Endothelial cell of umbilical vein (primary cell): Measurements from ENCODE around the gene MAP7D2. TPM values are rescaled to one million over a fixed set of nuclear protein-coding genes. Genes with fewer than 3 reads are reported as not detected.

Experiments
- BruUV-seq: library from RNA; stranded (reverse); fragments of 400-500 nt; replicated peaks from 2 replicates; lab custom pipeline; 2021; lab: Mats Ljungman, UMichigan
- CTCF ChIA-PET: fragments of 300-600, 350-600 bp; sonication (Branson Sonifier 250); formaldehyde crosslinking; loops from one replicate; lab custom pipeline; 2021; ENCODE audit warnings: antibody characterized with exemption, inconsistent platforms; lab: Charles Lee
- POLR2A ChIA-PET: fragments of 300-600, 350-600 bp; sonication (Branson Sonifier 250); formaldehyde crosslinking; loops from one replicate; lab custom pipeline; 2021; ENCODE audit warnings: antibody characterized with exemption, inconsistent platforms; lab: Charles Lee
- DNase-seq: peaks from one replicate; pipeline ENCODE4 v3.0.0-alpha.2; 2011; ENCODE audit warnings: low read depth, low spot score
- FAIRE-seq: peaks from 2 replicates; lab custom pipeline; 2011; peaks lifted over from hg19 to GRCh38; lab: Jason Lieb, UNC
- H2AFZ ChIP-seq: 2 replicates; pipeline ENCODE4 v1.6.0; 2012; ENCODE audit warnings: low read depth, low read length, control low read depth, inconsistent platforms
- H3K27ac ChIP-seq: 2 replicates; pipeline ENCODE4 v1.5.1; 2011; ENCODE audit warnings: low read depth, mild to moderate bottlenecking, control low read depth, low read length, moderate library complexity; ENCODE audit not compliant: insufficient read depth
- H3K27me3 ChIP-seq, 2 experiments: 2 replicates each; pipeline versions ENCODE4 v1.6.0 to v1.6.1; 2011; ENCODE audit warnings: low read length in 2 of 2, mixed read lengths in 1 of 2; ENCODE audit not compliant: control insufficient read depth in 2 of 2, insufficient read depth in 2 of 2
- H3K36me3 ChIP-seq, 2 experiments: 2 replicates in 1 of 2; 3 replicates in 1 of 2; pipeline ENCODE4 v1.5.1; 2011; ENCODE audit warnings: low read length in 2 of 2, mild to moderate bottlenecking in 1 of 2, moderate library complexity in 1 of 2; ENCODE audit not compliant: control insufficient read depth in 2 of 2, insufficient read depth in 2 of 2; ENCODE audit errors: extremely low read depth in 1 of 2
- H3K4me1 ChIP-seq: 3 replicates; pipeline ENCODE4 v1.5.1; 2011; ENCODE audit warnings: mild to moderate bottlenecking, low read length; ENCODE audit not compliant: control insufficient read depth, insufficient read depth; ENCODE audit errors: extremely low read depth
- H3K4me2 ChIP-seq: 2 replicates; pipeline ENCODE4 v1.6.1; 2011; ENCODE audit warnings: low read length, control low read depth, mixed read lengths; ENCODE audit not compliant: insufficient read depth
- H3K4me3 ChIP-seq, 3 experiments: fragments of 200-600 bp in 1 of 3; sonication (generic), shearing (Covaris generic) in 1 of 3; replicated peaks in 1 of 3; 2 replicates each; pipeline ENCODE4 v1.5.1; 2011 to 2016; ENCODE audit warnings: control low read depth in 3 of 3, low read length in 3 of 3, mild to moderate bottlenecking in 2 of 3, inconsistent platforms in 1 of 3, low read depth in 1 of 3, moderate library complexity in 1 of 3; ENCODE audit not compliant: insufficient read depth in 1 of 3
- H3K79me2 ChIP-seq: 2 replicates; pipeline ENCODE4 v1.6.0; 2012; ENCODE audit warnings: low read length, inconsistent platforms; ENCODE audit not compliant: control insufficient read depth, insufficient read depth
- H3K9ac ChIP-seq: replicated peaks from 2 replicates; pipeline ENCODE3; 2011; ENCODE audit warnings: low read length, control low read depth; ENCODE audit not compliant: insufficient read depth; ENCODE audit errors: extremely low read depth
- H3K9me1 ChIP-seq: replicated peaks from 3 replicates; pipeline ENCODE4 v1.6.0; 2011; ENCODE audit warnings: mild to moderate bottlenecking, low read length; ENCODE audit not compliant: control insufficient read depth, insufficient read depth; ENCODE audit errors: extremely low read depth
- H3K9me3 ChIP-seq: replicated peaks from 2 replicates; pipeline ENCODE4 v1.5.1; 2012; ENCODE audit warnings: low read length, inconsistent platforms; ENCODE audit not compliant: control insufficient read depth, insufficient read depth
- H4K20me1 ChIP-seq: replicated peaks from 2 replicates; pipeline ENCODE3; 2011; ENCODE audit warnings: mild to moderate bottlenecking, low read length; ENCODE audit not compliant: control insufficient read depth, insufficient read depth; ENCODE audit errors: extremely low read depth
- CTCF ChIP-seq, 2 donors: IDR thresholded peaks; 1 replicate in 1 of 2; 2 replicates in 1 of 2; pipeline ENCODE4 v1.5.1; 2011; ENCODE audit warnings: low read length in 2 of 2, mild to moderate bottlenecking in 2 of 2, moderate library complexity in 2 of 2, control low read depth in 1 of 2, inconsistent platforms in 1 of 2, low read depth in 1 of 2; ENCODE audit not compliant: insufficient read depth in 1 of 2; ENCODE audit errors: extremely low read depth in 1 of 2
- EZH2 ChIP-seq: IDR thresholded peaks from 2 replicates; pipeline ENCODE4 v1.6.1; 2012; ENCODE audit warnings: borderline replicate concordance, low read depth, mild to moderate bottlenecking, moderate library complexity, low read length, inconsistent platforms; ENCODE audit not compliant: severe bottlenecking
- FOS ChIP-seq: IDR thresholded peaks from 2 replicates; pipeline ENCODE4 v1.6.1; 2011; ENCODE audit warnings: mild to moderate bottlenecking, low read length, moderate library complexity, borderline replicate concordance; ENCODE audit not compliant: insufficient read depth
- GATA2 ChIP-seq: IDR thresholded peaks from 2 replicates; pipeline ENCODE4 v1.7.0; 2011; ENCODE audit warnings: low read depth, mild to moderate bottlenecking, moderate library complexity, mixed read lengths, low read length; ENCODE audit not compliant: insufficient read length, insufficient read depth
- MAX ChIP-seq: IDR thresholded peaks from 2 replicates; pipeline ENCODE4 v1.6.1; 2011; ENCODE audit not compliant: insufficient read depth, insufficient read length
- POLR2A ChIP-seq: IDR thresholded peaks from 2 replicates; pipeline ENCODE4 v1.6.1; 2012; ENCODE audit warnings: low read depth, mild to moderate bottlenecking, control low read depth, low read length
- POLR2AphosphoS5 ChIP-seq: IDR thresholded peaks from 2 replicates; pipeline ENCODE4 v1.6.1; 2012; ENCODE audit warnings: low read depth, mild to moderate bottlenecking, control low read depth, low read length, moderate library complexity; ENCODE audit not compliant: insufficient read depth
- dilution Hi-C: fragments of 300-500 bp; cut with MboI; formaldehyde crosslinking; loops from one replicate; pipeline ENCODE4 v1.15.0; 2019; ENCODE audit warnings: low sequenced_read_pairs; ENCODE audit not compliant: extremely low pct_ligation_motif_present
- intact Hi-C: fragments of 100-400 bp; cut with micrococcal nuclease; formaldehyde crosslinking; loops from one replicate; pipeline ENCODE4 v1.10.0; 2022
- polyA plus RNA-seq, 4 experiments: library from polyadenylated mRNA; depleted of rRNA in 3 of 4; stranded (reverse) in 3 of 4; unstranded in 1 of 4; fragments of >200 nt; gene quantifications; 2 replicates each; pipeline versions ENCODE4 v1.2.1 to v1.2.3, GENCODE V29; 2011 to 2012; ENCODE audit warnings: missing spikeins in 1 of 4
- total RNA-seq: library from RNA; stranded (reverse); gene quantifications from 2 replicates; pipeline ENCODE4 v1.2.3, GENCODE V29; 2021

Gene MAP7D2
- total and polyA plus RNA-seq, 2 donors (not counting 3 experiments of a cell fraction or from before 2014, with no cell fraction given), result 0.08 to 0.15 TPM

- H3K9ac ChIP-seq, result no peak overlapping the region
- BruUV-seq, result no TSS peak
- no peak overlapping the region for H3K27ac ChIP-seq
- H3K4me3 ChIP-seq, result no peak overlapping the region
- peaks cover 8% of the 10 kb centered on the region for H3K4me1 ChIP-seq
- ChIA-PET CTCF (interaction anchor here (2.1 kb wide), 1 partner anchor 225 kb away, joined by 6 read pairs; no protein-coding TSS in a partner anchor), POLR2A (no interaction called here)
- TF ChIP-seq POLR2AphosphoS5, result no peak
- TF ChIP-seq CTCF (IDR thresholded peaks at IDR 0.05; ENCODE audit: extremely low read depth in 1 of 2, insufficient read depth in 1 of 2, low read depth in 1 of 2, low read length in 2 of 2), result no peak
- no peak for TF ChIP-seq EZH2
- no peak for TF ChIP-seq GATA2
- TF ChIP-seq POLR2A, result no peak
- no peak for TF ChIP-seq FOS
- H3K9me1 ChIP-seq, result no peaks in the 10 kb centered on the region
- H3K9me3 ChIP-seq, result no peaks in the 10 kb centered on the region
- dilution Hi-C loops, result no loop called here
- intact Hi-C loops, result loop anchor here (5.0 kb wide), 1 partner anchor 223 kb away; no protein-coding TSS in a partner anchor
- peaks cover 3% of the 10 kb centered on the region for H3K79me2 ChIP-seq
- H4K20me1 ChIP-seq, result no peaks in the 10 kb centered on the region
- FAIRE-seq (no peak), DNase-seq (no peak)
- no peaks in the 10 kb centered on the region for H3K27me3 ChIP-seq
- no peak overlapping the region for H2AFZ ChIP-seq
- H3K36me3 ChIP-seq, result no peaks in the 10 kb centered on the region
- no peak overlapping the region for H3K4me2 ChIP-seq
Observed at GRCh38 chrX:20130357-20130756, 13.7 kb upstream of the MAP7D2 start.

GRCh38 chrX:20129547-20129946 lies 12.8 kb upstream of the MAP7D2 start:
- Histone ChIP-seq H3K36me3 (no peaks in the 10 kb centered on the region), H3K79me2 (peaks cover 3% of the 10 kb centered on the region), H4K20me1 (no peaks in the 10 kb centered on the region), H3K27me3 (no peaks in the 10 kb centered on the region), H3K4me1 (peaks cover 8% of the 10 kb centered on the region), H3K27ac (no peak overlapping the region), H3K4me2 (no peak overlapping the region), H2AFZ (no peak overlapping the region), H3K9ac (no peak overlapping the region), H3K9me3 (no peaks in the 10 kb centered on the region), H3K9me1 (no peaks in the 10 kb centered on the region), H3K4me3 (no peak overlapping the region)
- CTCF ChIA-PET, result interaction anchor here (2.1 kb wide), 1 partner anchor 225 kb away, joined by 6 read pairs; no protein-coding TSS in a partner anchor
- TF ChIP-seq MAX, result no peak
- TF ChIP-seq EZH2, result no peak
- no peak for TF ChIP-seq GATA2
- POLR2A ChIA-PET, result no interaction called here
- FAIRE-seq, result no peak
- no TSS peak for BruUV-seq
- no peak for DNase-seq
- intact Hi-C loops (no loop called here), dilution Hi-C loops (no loop called here)
